Tibial nerve (tissue), 4 donors: ENCODE results near the gene SIRT3. TPM values are rescaled to one million over a fixed set of nuclear protein-coding genes. Genes with fewer than 3 reads are reported as not detected.

Source experiments
- DNase-seq, 2 donors: peaks; one replicate each; pipeline ENCODE4 v3.0.0-alpha.2; 2019; ENCODE audit warnings: low spot score in 2 of 2
- H3K27ac ChIP-seq, 4 donors: fragments of 200-600 bp; sonication (generic) in 3 of 4; one replicate each; pipeline ENCODE4 v1.5.1; 2017 to 2019; ENCODE audit warnings: mild to moderate bottlenecking in 1 of 4
- H3K27me3 ChIP-seq, 2 donors: fragments of 200-600 bp; sonication (generic) in 1 of 2; one replicate each; pipeline versions ENCODE4 v1.5.1 to v1.6.0; 2017 to 2019
- H3K36me3 ChIP-seq, 3 donors: fragments of 200-600 bp; sonication (generic); one replicate each; pipeline ENCODE4 v1.5.1; 2018 to 2019
- H3K4me1 ChIP-seq, 4 donors: fragments of 200-600 bp; sonication (generic) in 3 of 4; one replicate each; pipeline ENCODE4 v1.5.1; 2017 to 2019
- H3K4me3 ChIP-seq, 4 donors: fragments of 200-600 bp; sonication (generic) in 3 of 4; one replicate each; pipeline ENCODE4 v1.5.1; 2017 to 2019; ENCODE audit warnings: mild to moderate bottlenecking in 1 of 4, moderate library complexity in 1 of 4
- H3K9me3 ChIP-seq, 4 donors: fragments of 200-600 bp; sonication (generic) in 3 of 4; one replicate each; pipeline ENCODE4 v1.5.1; 2017 to 2019
- CTCF ChIP-seq, 5 experiments: fragments of 200-600 bp in 3 of 5; fragments of 450-650 bp in 2 of 5; sonication (generic) in 3 of 5; IDR thresholded peaks; one replicate each; pipeline ENCODE4 v1.5.1; 2016 to 2019; ENCODE audit warnings: antibody characterized with exemption in 5 of 5, mild to moderate bottlenecking in 3 of 5, moderate library complexity in 2 of 5
- EP300 ChIP-seq, 2 donors: sonication (generic); formaldehyde crosslinking; IDR thresholded peaks; one replicate each; pipeline ENCODE4 v1.6.1; 2017; ENCODE audit warnings: antibody characterized with exemption in 2 of 2, mild to moderate bottlenecking in 1 of 2
- POLR2A ChIP-seq, 2 donors: fragments of 450-650 bp; IDR thresholded peaks; one replicate each; pipeline ENCODE4 v1.6.1; 2017; ENCODE audit warnings: antibody characterized with exemption in 2 of 2, mild to moderate bottlenecking in 2 of 2, moderate library complexity in 2 of 2
- WGBS, 2 donors: methylation state at CpG; one replicate each; pipeline ENCODE4 v1.1.5; 2018; 5-methylcytosine and 5-hydroxymethylcytosine counted together
- total RNA-seq, 4 donors: library from RNA; depleted of rRNA; stranded (reverse); fragments of >200 nt; gene quantifications; one replicate each; pipeline ENCODE4 v1.1.0, GENCODE V29; 2016

SIRT3 gene
- total RNA-seq, 4 donors from 2014 or later = 14.9 to 23.4 (median 17.5) TPM

DNA sequence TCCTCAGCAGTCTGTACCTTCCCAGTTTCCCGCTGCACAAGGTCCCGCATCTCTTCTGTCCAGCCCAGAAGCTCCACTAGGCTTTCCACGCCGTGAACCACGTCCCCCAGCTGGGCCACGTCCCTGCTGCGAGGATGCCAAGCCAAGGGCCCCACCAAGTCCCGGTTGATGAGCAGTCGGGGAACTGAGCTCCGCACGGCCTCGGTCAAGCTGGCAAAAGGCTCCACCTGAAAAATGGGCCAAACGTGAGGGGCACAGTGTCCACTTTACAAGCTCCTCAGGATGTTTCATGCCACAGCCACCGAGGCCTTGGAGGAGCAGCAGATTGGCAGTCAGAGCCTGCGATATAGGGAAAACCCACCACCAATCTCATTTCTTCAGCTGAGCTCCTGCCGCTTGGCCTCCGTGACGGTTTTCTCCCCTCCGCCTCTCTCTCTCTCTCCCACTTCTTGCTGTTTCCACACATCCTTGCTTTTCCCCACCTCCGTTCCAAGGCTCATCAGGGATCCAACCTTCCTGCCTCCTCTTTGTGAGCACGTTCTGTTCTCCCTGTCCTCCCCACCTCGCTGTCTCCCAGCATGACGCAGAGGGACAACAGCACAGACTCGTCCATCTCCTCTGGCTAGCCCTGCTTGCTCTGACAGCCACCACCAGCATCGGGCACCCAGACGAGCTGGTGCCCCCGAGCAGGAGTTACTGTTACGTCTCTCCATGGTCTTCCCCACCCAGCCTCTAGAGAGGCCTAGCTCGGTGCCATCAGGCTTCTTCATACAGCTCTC lies 17.1 kb downstream of the SIRT3 start:
- 89 to 93% methylated on average over 24 to 28 of the region's 29 CpGs for WGBS, 2 donors
- Histone ChIP-seq H3K9me3 (no peaks in the 10 kb centered on the region), H3K4me3 (no peak overlapping the region), H3K27ac (no peak overlapping the region), H3K4me1 (no peaks in the 10 kb centered on the region), H3K36me3 (peaks cover 0 to 77% (median 3%) of the 10 kb centered on the region in 3 donors), H3K27me3 (no peaks in the 10 kb centered on the region)
- TF ChIP-seq CTCF (IDR thresholded peaks at IDR 0.05) = no peak
- no peak for DNase-seq

GRCh38 chr11:217704-218103 lies 18.4 kb downstream of the SIRT3 start:
- Histone ChIP-seq H3K4me1 (no peaks in the 10 kb centered on the region), H3K27me3 (no peaks in the 10 kb centered on the region), H3K27ac (no peak overlapping the region), H3K9me3 (no peaks in the 10 kb centered on the region), H3K36me3 (peaks cover 0 to 80% (median 8%) of the 10 kb centered on the region in 3 donors), H3K4me3 (no peak overlapping the region)
- WGBS, 2 donors = 88 to 95% methylated on average over 3 of the region's 3 CpGs
- TF ChIP-seq CTCF (IDR thresholded peaks at IDR 0.05) (no peak), EP300 (IDR thresholded peaks at IDR 0.05) (no peak), POLR2A (IDR thresholded peaks at IDR 0.05) (no peak)
- no peak for DNase-seq

DNA sequence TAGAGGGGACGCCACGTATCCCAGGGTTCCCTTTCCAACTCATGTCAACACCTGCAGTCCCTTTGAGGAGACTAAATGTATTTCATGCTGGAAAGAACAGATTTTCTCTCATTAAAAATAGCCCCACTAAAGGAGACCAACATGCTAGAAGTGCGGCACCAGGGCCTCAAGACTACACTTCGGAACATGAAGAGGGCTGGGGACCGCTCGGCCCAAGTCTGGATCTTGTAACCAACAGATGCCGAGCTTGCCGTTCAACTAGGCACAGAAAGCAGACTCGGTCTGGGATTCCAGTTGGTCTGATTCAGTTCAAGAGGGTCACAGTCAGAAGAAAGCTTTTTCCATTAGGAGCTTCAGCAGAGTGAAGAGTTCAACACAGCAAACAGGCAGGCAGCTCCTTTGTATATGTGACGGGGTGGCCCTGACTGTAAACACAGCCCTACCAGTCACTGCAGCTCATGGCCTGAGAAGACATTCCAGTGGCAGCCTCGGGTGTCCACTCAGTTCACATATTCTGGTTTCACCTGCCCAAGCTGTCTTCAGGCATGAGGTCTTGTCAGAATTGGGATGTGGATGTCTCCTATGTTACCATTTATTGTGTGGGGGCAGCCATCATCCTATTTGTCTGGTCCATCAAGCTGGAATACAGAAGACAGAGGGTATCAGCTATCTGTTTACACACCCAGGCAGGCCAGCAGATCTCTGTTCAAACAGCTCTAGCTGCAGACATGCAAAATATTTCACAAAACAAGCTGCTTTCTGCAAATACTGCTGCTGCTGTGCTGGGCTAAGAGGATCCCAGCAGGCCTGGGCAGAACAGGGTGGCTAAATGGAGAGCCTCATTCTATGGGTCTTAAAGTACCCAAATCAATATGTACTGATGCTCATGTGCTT lies 19.8 kb downstream of the SIRT3 start:
- Histone ChIP-seq H3K36me3 (peaks cover 6 to 80% (median 20%) of the 10 kb centered on the region in 3 donors), H3K27ac (no peak overlapping the region), H3K4me3 (no peak overlapping the region), H3K27me3 (no peaks in the 10 kb centered on the region), H3K9me3 (no peaks in the 10 kb centered on the region), H3K4me1 (peaks cover 0 to 2% (median 0%) of the 10 kb centered on the region in 4 donors)
- 86 to 89% methylated on average over 8 to 11 of the region's 11 CpGs for WGBS, 2 donors
- TF ChIP-seq POLR2A (IDR thresholded peaks at IDR 0.05) (no peak), CTCF (IDR thresholded peaks at IDR 0.05) (no peak), EP300 (IDR thresholded peaks at IDR 0.05) (no peak)
- no peak for DNase-seq

GRCh38 chr11:215581-216037 lies 20.5 kb downstream of the SIRT3 start:
- no peak overlapping the region for H3K4me3 ChIP-seq
- H3K36me3 ChIP-seq = peaks cover 7 to 86% (median 25%) of the 10 kb centered on the region in 3 donors
- H3K27ac ChIP-seq = no peak overlapping the region
- TF ChIP-seq POLR2A (IDR thresholded peaks at IDR 0.05) = no peak
- no peak for TF ChIP-seq EP300 (IDR thresholded peaks at IDR 0.05)
- TF ChIP-seq CTCF (IDR thresholded peaks at IDR 0.05) = no peak
- 69 to 79% methylated on average over 4 of the region's 4 CpGs for WGBS, 2 donors
- H3K9me3 ChIP-seq = no peaks in the 10 kb centered on the region
- no peaks in the 10 kb centered on the region for H3K27me3 ChIP-seq
- peaks cover 0 to 9% (median 0%) of the 10 kb centered on the region in 4 donors for H3K4me1 ChIP-seq
- DNase-seq = no peak

GRCh38 chr11:214083-214482 lies 22.1 kb downstream of the SIRT3 start:
- H3K4me1 ChIP-seq = peaks cover 11 to 24% (median 12%) of the 10 kb centered on the region in 4 donors
- H3K4me3 ChIP-seq = no peak overlapping the region
- H3K36me3 ChIP-seq = peaks cover 7 to 91% (median 28%) of the 10 kb centered on the region in 3 donors
- TF ChIP-seq CTCF (IDR thresholded peaks at IDR 0.05) (no peak), POLR2A (IDR thresholded peaks at IDR 0.05) (no peak), EP300 (IDR thresholded peaks at IDR 0.05) (no peak)
- H3K27ac ChIP-seq = no peak overlapping the region
- H3K9me3 ChIP-seq = no peaks in the 10 kb centered on the region
- DNase-seq = no peak
- no peaks in the 10 kb centered on the region for H3K27me3 ChIP-seq
- WGBS, 2 donors = 71 to 84% methylated on average over 7 of the region's 7 CpGs
